ENCODE data around the gene PGLYRP3. TPM values are rescaled to one million over a fixed set of nuclear protein-coding genes. Genes with fewer than 3 reads are reported as not detected.

PGLYRP3 gene
- total and polyA plus RNA-seq, 2 of the 8 experiments (the other 6 are each of a cell fraction or from before 2014, with no cell fraction given) = not detected

DNA sequence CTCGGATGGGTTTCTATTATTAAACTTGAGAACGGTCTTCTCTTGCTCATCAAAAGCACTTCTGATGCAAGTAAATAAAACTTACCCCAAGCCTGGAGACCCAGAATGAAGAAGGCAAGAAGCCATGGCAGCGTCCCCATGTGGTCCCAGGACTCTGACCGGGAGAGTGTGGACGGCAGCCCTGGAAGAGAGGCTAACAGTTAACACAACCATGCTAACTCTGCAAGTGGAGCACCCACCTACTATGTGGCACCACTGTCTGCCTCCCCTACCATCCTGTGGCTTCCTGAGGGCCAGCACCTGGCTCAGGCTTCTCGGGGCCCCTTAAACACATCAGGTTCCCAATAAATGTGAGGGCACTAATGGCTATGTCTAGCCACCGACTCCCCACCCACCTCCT, 2.2 kb downstream of the PGLYRP3 start:
- WGBS, 2 experiments (ENCODE audit: extremely low coverage in 1 of 2, insufficient coverage in 1 of 2, insufficient read length in 1 of 2, insufficient replicate concordance in 2 of 2, low coverage in 1 of 2, low lambda C conversion rate in 2 of 2, missing lambda C conversion rate in 1 of 2) = 71% methylated on average over 7 of the region's 7 CpGs; no CpG with 5 or more reads in 1 of the 2 experiments
- Histone ChIP-seq H3K23me2 (ENCODE audit: low read depth, low read length) (no peaks in the 10 kb centered on the region), H3K9me3 (ENCODE audit: insufficient read depth in 2 of 2, low read depth in 1 of 2, low read length in 1 of 2) (no peaks in the 10 kb centered on the region), H3K36me3 (ENCODE audit: control insufficient read depth in 2 of 4, insufficient read depth in 4 of 4, low read length in 3 of 4) (no peaks in the 10 kb centered on the region), H3K27me3 (replicated peaks in 1 of 4; ENCODE audit: control insufficient read depth in 3 of 4, extremely low read depth in 1 of 4, insufficient read depth in 3 of 4, low read length in 3 of 4) (no peaks in the 10 kb centered on the region), H2AFZ (ENCODE audit: low read length) (no peak overlapping the region), H2BK5ac (ENCODE audit: low read depth, low read length) (no peak overlapping the region), H3K79me2 (ENCODE audit: control insufficient read depth in 1 of 2, insufficient read depth in 2 of 2, low read length in 2 of 2) (no peaks in the 10 kb centered on the region), H3K56ac (replicated peaks; ENCODE audit: insufficient read length, low read depth, low read length) (no peak overlapping the region), H2BK20ac (ENCODE audit: low read length) (no peak overlapping the region), H4K8ac (ENCODE audit: extremely low read depth, insufficient read depth, low read length) (no peak overlapping the region), H3K18ac (ENCODE audit: extremely low read depth, low read length) (no peak overlapping the region), H3K4me3 (ENCODE audit: extremely low read depth in 1 of 4, insufficient read depth in 2 of 4, low read depth in 3 of 4, low read length in 4 of 4) (no peak overlapping the region), H3K4ac (replicated peaks; ENCODE audit: insufficient read length, low read depth, low read length) (no peak overlapping the region), H3K23ac (ENCODE audit: insufficient read length) (no peak overlapping the region), H3K9ac (replicated peaks in 1 of 4; ENCODE audit: extremely low read depth in 1 of 4, low read depth in 3 of 4, low read length in 3 of 4) (no peak overlapping the region), H2BK15ac (ENCODE audit: low read length) (no peak overlapping the region), H2AK5ac (ENCODE audit: low read depth, low read length) (no peak overlapping the region), H3K4me2 (ENCODE audit: insufficient read depth in 1 of 2, low read depth in 2 of 2, low read length in 2 of 2) (no peak overlapping the region), H4K5ac (ENCODE audit: insufficient read length, low read depth, low read length) (no peak overlapping the region), H3K79me1 (ENCODE audit: low read depth, low read length) (no peaks in the 10 kb centered on the region), H3K4me1 (replicated peaks in 1 of 4; ENCODE audit: control insufficient read depth in 3 of 4, insufficient read depth in 4 of 4, low read length in 3 of 4) (peaks cover 0 to 5% (median 0%) of the 10 kb centered on the region in 4 experiments; a peak in 3 of 7 replicates), H4K91ac (replicated peaks; ENCODE audit: insufficient read length, low read length) (no peak overlapping the region), H3K27ac (ENCODE audit: low read depth, low read length) (no peak overlapping the region), H2BK120ac (replicated peaks; ENCODE audit: low read depth, low read length) (no peak overlapping the region), H2BK12ac (ENCODE audit: low read depth, low read length) (no peak overlapping the region), H4K20me1 (replicated peaks in 1 of 2; ENCODE audit: control insufficient read depth in 1 of 2, insufficient read depth in 2 of 2, low read length in 2 of 2) (no peaks in the 10 kb centered on the region), H3K14ac (ENCODE audit: insufficient read length) (no peak overlapping the region)
- DNase-seq (ENCODE audit: low read depth in 1 of 2, low spot score in 2 of 2) (no peak), FAIRE-seq (no peak)
- ChIA-PET CTCF (ENCODE audit: partially characterized antibody) (interaction anchor here (1.1 to 3.8 kb wide), 2 partner anchors 15 to 43 kb away, joined by 3 to 18 read pairs; no protein-coding TSS in a partner anchor), POLR2A (ENCODE audit: partially characterized antibody) (interaction anchor here (1.0 kb wide), 1 partner anchor 10 kb away, joined by 3 read pairs; no protein-coding TSS in a partner anchor)
- no peak for TF ChIP-seq GTF2F1 (IDR thresholded peaks at IDR 0.05; ENCODE audit: borderline replicate concordance, low read depth, low read length)
- TF ChIP-seq SP2 (IDR thresholded peaks at IDR 0.05; ENCODE audit: low read length) = no peak
- no peak for TF ChIP-seq TAF1 (IDR thresholded peaks at IDR 0.05; ENCODE audit: low read depth, low read length)
- TF ChIP-seq USF2 (IDR thresholded peaks at IDR 0.05; ENCODE audit: low read length) = no peak
- no peak for TF ChIP-seq SIRT6 (IDR thresholded peaks at IDR 0.05; ENCODE audit: low read length)
- TF ChIP-seq, protein P1, sequence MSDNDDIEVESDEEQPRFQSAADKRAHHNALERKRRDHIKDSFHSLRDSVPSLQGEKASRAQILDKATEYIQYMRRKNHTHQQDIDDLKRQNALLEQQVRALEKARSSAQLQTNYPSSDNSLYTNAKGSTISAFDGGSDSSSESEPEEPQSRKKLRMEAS (IDR thresholded peaks at IDR 0.05) = no peak

Measured in H1 (cell line).